Measurements from ENCODE around the gene PTPRG.

DNA sequence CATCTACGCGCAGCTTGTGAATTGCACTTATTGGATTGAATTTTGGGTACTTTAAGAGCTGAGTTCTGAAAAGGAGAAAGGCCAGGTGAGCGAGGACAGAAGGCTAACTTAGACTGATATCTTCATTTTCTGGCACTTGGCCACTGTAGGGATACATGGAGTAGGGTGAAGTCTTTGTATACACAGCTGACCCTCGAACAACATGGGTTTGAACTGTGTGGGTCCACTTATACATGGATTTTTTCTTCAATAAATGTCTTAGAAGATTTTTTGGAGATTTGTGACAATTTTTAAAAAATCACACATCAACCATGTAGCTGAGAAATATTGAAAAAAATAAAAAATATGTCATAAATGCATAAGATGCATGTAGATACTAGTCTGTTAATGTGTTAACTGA lies 18.3 kb downstream of the PTPRG start:
- TF ChIP-seq, protein P1, sequence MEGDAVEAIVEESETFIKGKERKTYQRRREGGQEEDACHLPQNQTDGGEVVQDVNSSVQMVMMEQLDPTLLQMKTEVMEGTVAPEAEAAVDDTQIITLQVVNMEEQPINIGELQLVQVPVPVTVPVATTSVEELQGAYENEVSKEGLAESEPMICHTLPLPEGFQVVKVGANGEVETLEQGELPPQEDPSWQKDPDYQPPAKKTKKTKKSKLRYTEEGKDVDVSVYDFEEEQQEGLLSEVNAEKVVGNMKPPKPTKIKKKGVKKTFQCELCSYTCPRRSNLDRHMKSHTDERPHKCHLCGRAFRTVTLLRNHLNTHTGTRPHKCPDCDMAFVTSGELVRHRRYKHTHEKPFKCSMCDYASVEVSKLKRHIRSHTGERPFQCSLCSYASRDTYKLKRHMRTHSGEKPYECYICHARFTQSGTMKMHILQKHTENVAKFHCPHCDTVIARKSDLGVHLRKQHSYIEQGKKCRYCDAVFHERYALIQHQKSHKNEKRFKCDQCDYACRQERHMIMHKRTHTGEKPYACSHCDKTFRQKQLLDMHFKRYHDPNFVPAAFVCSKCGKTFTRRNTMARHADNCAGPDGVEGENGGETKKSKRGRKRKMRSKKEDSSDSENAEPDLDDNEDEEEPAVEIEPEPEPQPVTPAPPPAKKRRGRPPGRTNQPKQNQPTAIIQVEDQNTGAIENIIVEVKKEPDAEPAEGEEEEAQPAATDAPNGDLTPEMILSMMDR (IDR thresholded peaks at IDR 0.05; ENCODE audit: low read depth, low read length, poor library complexity, severe bottlenecking), result no peak
- no peak for TF ChIP-seq EZH2phosphoT487 (IDR thresholded peaks at IDR 0.05; ENCODE audit: borderline replicate concordance, low read length)

Data from DOHH2 (cell line).